CD14-positive monocyte (primary cell): ENCODE results near the gene CHAF1A. TPM values are rescaled to one million over a fixed set of nuclear protein-coding genes. Genes with fewer than 3 reads are reported as not detected.

Experiments
- DNase-seq, 3 donors: peaks; one replicate each; pipeline ENCODE4 v3.0.0-alpha.2; 2011 to 2022
- H2AFZ ChIP-seq: 2 replicates; pipeline ENCODE4 v1.6.0; 2012; ENCODE audit warnings: mild to moderate bottlenecking, low read depth, low read length, inconsistent platforms; ENCODE audit not compliant: insufficient read depth, poor library complexity, severe bottlenecking
- H3K27ac ChIP-seq, 2 donors: 1 replicate in 1 of 2; 2 replicates in 1 of 2; pipeline ENCODE4 v1.5.1; 2012 to 2013; ENCODE audit warnings: low read length in 2 of 2, control low read depth in 1 of 2, inconsistent platforms in 1 of 2, low read depth in 1 of 2, mild to moderate bottlenecking in 1 of 2
- H3K27me3 ChIP-seq, 2 donors: one replicate each; pipeline versions ENCODE4 v1.6.0 to v1.6.1; 2011 to 2013; ENCODE audit warnings: low read length in 2 of 2; ENCODE audit not compliant: control insufficient read depth in 2 of 2, insufficient read depth in 2 of 2
- H3K36me3 ChIP-seq, 2 donors: replicated peaks in 1 of 2; 1 replicate in 1 of 2; 2 replicates in 1 of 2; pipeline versions ENCODE4 v1.5.1 to v1.6.1; 2012 to 2013; ENCODE audit warnings: low read length in 2 of 2, control low read depth in 1 of 2, inconsistent platforms in 1 of 2, mild to moderate bottlenecking in 1 of 2; ENCODE audit not compliant: insufficient read depth in 2 of 2, control insufficient read depth in 1 of 2
- H3K4me1 ChIP-seq, 2 donors: 1 replicate in 1 of 2; 2 replicates in 1 of 2; pipeline versions ENCODE4 v1.5.1 to v1.6.1; 2012 to 2013; ENCODE audit warnings: low read length in 2 of 2, control low read depth in 1 of 2, inconsistent platforms in 1 of 2, mild to moderate bottlenecking in 1 of 2, moderate library complexity in 1 of 2; ENCODE audit not compliant: insufficient read depth in 2 of 2, control insufficient read depth in 1 of 2
- H3K4me2 ChIP-seq: replicated peaks from 2 replicates; pipeline ENCODE3; 2012; ENCODE audit warnings: low read length, moderate library complexity, mild to moderate bottlenecking; ENCODE audit not compliant: poor library complexity, severe bottlenecking; ENCODE audit errors: extremely low read depth
- H3K4me3 ChIP-seq, 3 experiments: fragments of 200-600 bp in 1 of 3; sonication (generic) in 1 of 3; replicated peaks in 1 of 3; 1 replicate in 2 of 3; 2 replicates in 1 of 3; pipeline ENCODE4 v1.5.1; 2011 to 2013; ENCODE audit warnings: low read length in 3 of 3, mild to moderate bottlenecking in 3 of 3, control low read depth in 2 of 3, low read depth in 2 of 3, inconsistent platforms in 1 of 3, moderate library complexity in 1 of 3
- H3K79me2 ChIP-seq: 2 replicates; pipeline ENCODE4 v1.6.0; 2012; ENCODE audit warnings: mild to moderate bottlenecking, control low read depth, inconsistent platforms, low read length, moderate library complexity; ENCODE audit not compliant: insufficient read depth
- H3K9ac ChIP-seq: 2 replicates; pipeline ENCODE4 v1.6.0; 2017; ENCODE audit warnings: low read length, mild to moderate bottlenecking; ENCODE audit not compliant: insufficient read depth, poor library complexity, severe bottlenecking
- H3K9me3 ChIP-seq, 2 donors: replicated peaks in 1 of 2; 1 replicate in 1 of 2; 2 replicates in 1 of 2; pipeline versions ENCODE4 v1.5.1 to v1.6.1; 2012 to 2013; ENCODE audit warnings: low read length in 2 of 2, control low read depth in 1 of 2; ENCODE audit not compliant: control insufficient read depth in 1 of 2, insufficient read depth in 1 of 2
- H4K20me1 ChIP-seq: 2 replicates; pipeline ENCODE4 v1.6.0; 2012; ENCODE audit warnings: mild to moderate bottlenecking, low read length, control low read depth, moderate library complexity; ENCODE audit not compliant: insufficient read depth
- H3K27ac Mint-ChIP-seq, 7 donors: one replicate each; pipeline ENCODE4 v1.8.0; 2020; ENCODE audit warnings: mild to moderate bottlenecking in 7 of 7, mixed read lengths in 7 of 7, moderate library complexity in 6 of 7, inconsistent platforms in 2 of 7
- H3K27me3 Mint-ChIP-seq, 3 donors: one replicate each; pipeline ENCODE4 v1.8.0; 2021 to 2022; ENCODE audit warnings: low read depth in 3 of 3, mild to moderate bottlenecking in 3 of 3, mixed read lengths in 3 of 3, moderate library complexity in 3 of 3, inconsistent platforms in 1 of 3
- H3K36me3 Mint-ChIP-seq, 2 donors: one replicate each; pipeline ENCODE4 v1.8.0; 2020; ENCODE audit warnings: mixed read lengths in 2 of 2, inconsistent platforms in 1 of 2, mild to moderate bottlenecking in 1 of 2
- H3K4me1 Mint-ChIP-seq: one replicate; pipeline ENCODE4 v1.8.0; 2020; ENCODE audit warnings: mild to moderate bottlenecking, mixed read lengths
- H3K4me3 Mint-ChIP-seq, 2 donors: one replicate each; pipeline ENCODE4 v1.8.0; 2020; ENCODE audit warnings: mild to moderate bottlenecking in 2 of 2, mixed read lengths in 2 of 2, moderate library complexity in 1 of 2
- H3K9me3 Mint-ChIP-seq, 7 donors: one replicate each; pipeline ENCODE4 v1.8.0; 2020 to 2022; ENCODE audit warnings: mixed read lengths in 7 of 7, mild to moderate bottlenecking in 6 of 7, moderate library complexity in 6 of 7, inconsistent platforms in 2 of 7
- CTCF ChIP-seq: fragments of 200-600 bp; IDR thresholded peaks from one replicate; pipeline ENCODE4 v1.8.0; 2022; ENCODE audit warnings: antibody characterized with exemption, mild to moderate bottlenecking
- WGBS: methylation state at CpG from one replicate; pipeline ENCODE4 v1.1.5; 2013; ENCODE audit warnings: missing lambda C conversion rate; ENCODE audit not compliant: insufficient coverage; 5-methylcytosine and 5-hydroxymethylcytosine counted together
- intact Hi-C, 2 donors: fragments of 100-400 bp; cut with micrococcal nuclease; formaldehyde crosslinking; loops; one replicate each; pipeline versions ENCODE4 v1.15.0 to v1.15.1; 2023
- polyA plus RNA-seq, 3 donors: library from polyadenylated mRNA; depleted of rRNA in 1 of 3; unstranded in 2 of 3; stranded (reverse) in 1 of 3; fragments of 300-500 nt in 2 of 3; fragments of >200 nt in 1 of 3; fragmentation: Illumina TruSeq in 2 of 3; gene quantifications; 1 replicate in 2 of 3; 2 replicates in 1 of 3; pipeline ENCODE4 v1.2.3, GENCODE V29; 2012 to 2021

CHAF1A gene
- polyA plus RNA-seq, 3 donors, result 4.4 to 26.4 (median 5.4) TPM

DNA sequence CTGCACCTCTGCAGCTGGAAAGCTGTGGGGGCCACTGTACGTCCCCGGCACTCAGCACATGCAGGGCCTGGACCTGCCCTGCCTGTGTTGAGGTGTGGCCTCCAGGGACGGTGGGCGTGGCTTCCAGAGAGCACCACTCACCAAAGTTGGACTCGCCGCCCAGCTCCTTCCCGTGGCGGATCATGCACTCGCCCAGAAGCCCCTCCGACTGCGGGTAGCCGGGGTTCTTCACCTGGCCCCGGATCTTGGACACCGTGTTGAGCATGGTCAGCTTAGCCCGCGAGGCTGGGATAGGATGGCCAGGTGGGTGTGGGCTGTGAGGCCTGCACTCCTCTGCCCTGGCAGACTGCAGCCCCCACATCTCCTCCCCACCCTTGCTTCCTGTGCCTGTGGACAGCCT is 37.1 kb upstream of the CHAF1A start:
- Histone ChIP-seq H3K4me1 (peaks cover 27 to 28% of the 10 kb centered on the region in 2 donors), H3K4me3 (no peak overlapping the region), H3K9me3 (no peaks in the 10 kb centered on the region), H4K20me1 (peaks cover 88% of the 10 kb centered on the region), H3K27me3 (no peaks in the 10 kb centered on the region), H2AFZ (no peak overlapping the region), H3K4me2 (no peak overlapping the region), H3K9ac (no peak overlapping the region), H3K79me2 (peaks cover 31% of the 10 kb centered on the region), H3K36me3 (peaks cover 48 to 66% of the 10 kb centered on the region in 2 donors), H3K27ac (no peak overlapping the region)
- intact Hi-C loops, result no loop called here
- Mint-ChIP-seq H3K27me3 (no peaks in the 10 kb centered on the region), H3K4me3 (no peak overlapping the region), H3K36me3 (peaks cover 46 to 70% of the 10 kb centered on the region in 2 donors), H3K9me3 (no peaks in the 10 kb centered on the region), H3K4me1 (peaks cover 26% of the 10 kb centered on the region), H3K27ac (no peak overlapping the region)
- DNase-seq, result no peak
- TF ChIP-seq CTCF, result no peak
- WGBS, result 93% methylated on average over 11 of the region's 16 CpGs

GRCh38 chr19:4365791-4366665 is 36.4 kb upstream of the CHAF1A start:
- Histone ChIP-seq H2AFZ (no peak overlapping the region), H3K36me3 (peaks cover 41 to 59% of the 10 kb centered on the region in 2 donors), H3K79me2 (peaks cover 38% of the 10 kb centered on the region), H3K27me3 (no peaks in the 10 kb centered on the region), H4K20me1 (peaks cover 88% of the 10 kb centered on the region), H3K9me3 (no peaks in the 10 kb centered on the region), H3K9ac (no peak overlapping the region), H3K4me1 (peaks cover 34 to 35% of the 10 kb centered on the region in 2 donors), H3K4me3 (no peak overlapping the region), H3K4me2 (no peak overlapping the region), H3K27ac (no peak overlapping the region)
- 97% methylated on average over 18 of the region's 19 CpGs for WGBS
- Mint-ChIP-seq H3K4me3 (no peak overlapping the region), H3K4me1 (peaks cover 33% of the 10 kb centered on the region), H3K9me3 (no peaks in the 10 kb centered on the region), H3K27me3 (no peaks in the 10 kb centered on the region), H3K27ac (peak overlapping the region in 3 of 7 donors; percentile 15 to 53 (median 41)), H3K36me3 (peaks cover 42 to 67% of the 10 kb centered on the region in 2 donors)
- intact Hi-C loops, result no loop called here
- no peak for TF ChIP-seq CTCF
- no peak for DNase-seq
